GM19239 (cell line): Measurements from ENCODE around the gene VKORC1L1.
"Not testable (repeated sequence)": the region's sequence is repeated elsewhere in the genome, so short reads cannot be mapped to it uniquely, and the experiment has no call there.

Experiments
- DNase-seq: peaks from one replicate; pipeline ENCODE4 v3.0.0; 2011; ENCODE audit warnings: low spot score; ENCODE audit not compliant: insufficient read length
- FAIRE-seq: peaks from 2 replicates; lab custom pipeline; 2011; peaks lifted over from hg19 to GRCh38; lab: Jason Lieb, UNC

The VKORC1L1 gene

DNA sequence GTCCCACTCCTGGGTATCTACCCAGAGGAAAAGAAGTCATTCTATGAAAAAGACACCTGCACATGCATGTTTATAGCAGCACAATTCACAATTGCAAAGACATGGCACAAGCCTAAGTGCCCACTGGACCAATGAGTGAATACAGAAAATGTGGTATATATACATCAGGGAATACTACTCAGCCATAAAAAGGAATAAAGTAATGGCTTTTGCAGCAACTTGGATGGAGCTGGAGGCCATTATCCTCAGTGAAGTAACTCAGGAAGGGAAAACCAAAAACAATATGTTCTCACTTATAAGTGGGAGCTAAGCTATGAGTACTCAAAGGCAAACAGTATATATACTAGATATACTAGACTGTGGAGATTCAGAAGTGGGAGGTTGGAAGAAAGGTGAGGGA lies 53.7 kb downstream of the VKORC1L1 start:
- FAIRE-seq = no peak

GRCh38 chr7:65927489-65928448 lies 54.9 kb downstream of the VKORC1L1 start:
- DNase-seq (no peak), FAIRE-seq (no peak)

More for the DNA sequence above, 53.7 kb downstream of the VKORC1L1 start:
- no peak for DNase-seq

- FAIRE-seq = no peak
- DNase-seq = no peak
These were observed 58.8 kb downstream of the VKORC1L1 start for GRCh38 chr7:65931685-65932084.

GRCh38 chr7:65937296-65937695 lies 64.4 kb downstream of the VKORC1L1 start:
- FAIRE-seq (no peak), DNase-seq (no peak)

DNA sequence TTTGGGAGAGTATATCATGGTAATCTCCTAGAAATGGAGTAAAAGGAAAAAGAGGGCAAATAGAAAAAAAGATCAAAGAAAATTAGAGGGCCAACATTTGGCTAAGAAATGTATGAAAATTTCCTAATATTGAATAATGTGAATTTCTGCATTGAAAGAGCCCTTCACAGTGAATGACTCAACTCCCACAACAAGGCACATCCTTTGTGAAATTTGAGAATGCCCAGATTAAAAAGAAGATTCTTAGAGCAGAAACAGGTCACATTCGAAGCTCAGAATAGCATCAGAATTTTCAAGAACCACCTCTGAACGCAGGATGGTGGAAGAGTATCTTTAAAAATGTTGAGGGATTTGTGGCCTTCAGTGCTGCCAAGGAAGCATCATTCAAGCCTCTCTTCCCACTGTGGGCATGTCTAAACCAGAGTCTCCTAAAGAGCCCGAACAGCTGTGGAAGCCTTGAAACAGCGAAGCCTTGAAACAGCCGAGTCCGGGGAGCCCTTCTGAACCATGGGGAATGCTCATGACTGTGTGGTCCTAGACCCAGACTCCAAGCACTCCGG lies 65.5 kb downstream of the VKORC1L1 start:
- DNase-seq = no peak
- no peak for FAIRE-seq

GRCh38 chr7:65945787-65946186 lies 72.9 kb downstream of the VKORC1L1 start:
- peak; percentile 55 for FAIRE-seq
- DNase-seq = not testable (repeated sequence)

GRCh38 chr7:65946904-65947303 lies 74.0 kb downstream of the VKORC1L1 start:
- FAIRE-seq (no peak), DNase-seq (no peak)

GRCh38 chr7:65951837-65952578 lies 79.1 kb downstream of the VKORC1L1 start:
- FAIRE-seq = no peak
- DNase-seq = no peak

DNA sequence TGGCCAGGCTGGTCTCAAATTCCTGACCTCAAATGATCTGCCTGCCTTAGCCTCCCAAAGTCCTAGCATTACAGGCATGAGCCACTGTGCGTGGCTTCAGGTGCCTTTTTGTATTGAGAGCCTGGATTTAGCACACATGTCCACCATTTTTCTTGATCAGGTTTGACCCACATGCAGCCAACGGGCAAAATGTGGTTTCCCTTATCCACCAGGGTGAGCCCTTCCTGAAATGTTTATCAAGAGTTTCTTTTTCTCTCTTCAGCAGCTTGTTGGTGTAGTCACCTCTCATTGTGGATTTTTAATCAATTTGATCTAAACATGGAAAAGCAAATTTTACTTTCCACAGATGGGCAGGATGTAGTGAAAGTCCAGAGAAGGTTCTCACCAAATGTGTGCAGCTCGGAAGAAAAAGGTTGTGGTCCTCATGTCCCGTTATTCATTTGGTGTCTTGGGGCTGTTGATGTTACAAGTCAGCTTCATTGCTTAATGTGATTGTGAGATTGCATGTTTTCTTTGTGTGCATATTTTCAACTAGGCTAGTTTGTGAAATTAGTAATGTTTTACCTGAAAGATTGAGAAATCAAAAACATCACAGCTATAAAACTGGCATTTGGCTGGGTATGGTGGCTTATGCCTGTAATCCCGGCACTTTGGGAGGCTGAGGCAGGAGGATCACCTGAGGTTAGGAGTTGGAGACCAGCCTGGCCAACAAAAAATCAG lies 80.3 kb downstream of the VKORC1L1 start:
- DNase-seq (no peak), FAIRE-seq (no peak)

- DNase-seq (no peak), FAIRE-seq (no peak)
These were observed 81.1 kb downstream of the VKORC1L1 start for GRCh38 chr7:65953890-65954450.

- FAIRE-seq (no peak), DNase-seq (no peak)
These were observed 82.8 kb downstream of the VKORC1L1 start for GRCh38 chr7:65955718-65956117.

DNA sequence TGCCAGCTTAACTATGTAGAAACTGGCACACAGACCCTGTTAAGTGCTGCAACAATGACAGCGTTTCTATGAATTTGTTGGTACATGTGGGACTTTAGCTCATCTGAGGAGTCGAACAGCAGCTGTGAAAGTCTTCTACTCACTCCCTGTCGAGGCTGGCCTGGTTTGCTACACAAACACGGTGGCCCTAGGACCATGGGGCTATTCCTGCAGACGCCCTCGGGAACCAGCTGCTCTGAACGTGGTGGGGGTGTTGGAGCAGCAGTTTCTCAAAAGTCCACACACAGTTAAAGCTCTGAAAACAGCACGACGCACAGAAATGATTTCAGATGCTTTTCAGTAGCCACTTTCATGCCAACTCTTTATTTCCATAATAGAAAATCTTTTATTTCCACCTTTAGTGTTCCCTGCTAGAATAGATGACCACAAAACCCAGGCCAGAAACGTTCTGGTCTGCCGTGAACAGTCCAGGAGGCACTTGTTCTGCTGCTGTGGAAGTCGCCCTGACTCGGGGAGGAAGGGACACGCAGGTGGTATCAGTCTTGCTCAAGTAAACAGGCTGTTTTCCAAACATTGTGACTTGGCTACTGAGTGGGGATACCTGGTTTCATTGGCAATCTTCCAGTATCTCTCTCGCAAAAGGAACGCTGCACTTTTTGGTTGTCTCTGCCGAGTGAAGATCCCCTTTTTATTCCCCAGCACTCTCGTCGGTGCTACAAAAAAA lies 87.6 kb downstream of the VKORC1L1 start:
- DNase-seq = no peak
- no peak for FAIRE-seq

DNA sequence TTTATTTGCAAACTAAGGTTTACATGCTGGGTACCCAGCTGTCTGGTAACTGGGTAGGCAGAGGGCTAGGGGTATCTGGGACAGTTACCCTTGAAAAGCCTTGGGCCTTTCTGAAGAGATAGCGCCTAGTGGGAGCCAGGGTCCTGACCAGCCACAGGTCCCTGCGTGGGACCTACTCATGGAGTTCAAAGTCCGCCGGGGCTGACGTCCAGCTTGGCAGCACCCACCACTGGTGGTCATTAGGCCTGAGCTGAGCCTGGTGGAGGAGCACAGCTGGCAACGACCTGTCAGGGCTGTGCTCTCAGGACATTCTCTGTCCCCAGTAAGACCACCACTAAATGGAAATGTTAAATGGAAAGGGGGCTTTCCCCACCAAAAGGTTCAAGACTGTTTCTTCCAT lies 89.2 kb downstream of the VKORC1L1 start:
- DNase-seq (no peak), FAIRE-seq (no peak)

GRCh38 chr7:65964671-65965070 lies 91.8 kb downstream of the VKORC1L1 start:
- not testable (repeated sequence) for FAIRE-seq, DNase-seq

DNA sequence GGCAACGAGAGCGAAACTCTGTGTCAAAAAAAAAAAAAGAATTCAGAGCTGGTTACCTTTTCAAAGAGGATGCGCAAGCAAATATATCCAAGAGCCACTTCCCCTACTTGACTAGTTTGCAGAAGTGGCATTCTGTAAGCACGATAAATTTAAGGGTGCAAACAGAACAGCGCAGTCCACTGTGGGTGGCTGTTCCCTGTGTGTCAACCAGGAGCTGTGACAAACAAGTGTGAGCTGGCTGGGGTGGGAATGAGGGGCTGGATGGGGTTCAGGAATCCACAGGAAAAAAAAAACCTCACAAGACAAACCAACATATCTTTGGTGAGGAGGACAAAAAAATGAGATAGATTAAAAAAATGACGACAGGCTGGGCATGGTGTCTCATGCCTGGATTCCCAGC lies 93.3 kb downstream of the VKORC1L1 start:
- DNase-seq (no peak), FAIRE-seq (no peak)

GRCh38 chr7:65967361-65968155 lies 94.7 kb downstream of the VKORC1L1 start:
- FAIRE-seq = no peak
- no peak for DNase-seq

GRCh38 chr7:65968256-65969185 lies 95.6 kb downstream of the VKORC1L1 start:
- FAIRE-seq = no peak
- DNase-seq = no peak
